Endothelial cell of umbilical vein (primary cell): ENCODE results near the gene PSMD13. TPM values are rescaled to one million over a fixed set of nuclear protein-coding genes. Genes with fewer than 3 reads are reported as not detected.

ENCODE experiments used
- BruUV-seq: library from RNA; stranded (reverse); fragments of 400-500 nt; replicated peaks from 2 replicates; lab custom pipeline; 2021; lab: Mats Ljungman, UMichigan
- CTCF ChIA-PET: fragments of 300-600, 350-600 bp; sonication (Branson Sonifier 250); formaldehyde crosslinking; loops from one replicate; lab custom pipeline; 2021; ENCODE audit warnings: antibody characterized with exemption, inconsistent platforms; lab: Charles Lee
- POLR2A ChIA-PET: fragments of 300-600, 350-600 bp; sonication (Branson Sonifier 250); formaldehyde crosslinking; loops from one replicate; lab custom pipeline; 2021; ENCODE audit warnings: antibody characterized with exemption, inconsistent platforms; lab: Charles Lee
- DNase-seq: peaks from one replicate; pipeline ENCODE4 v3.0.0-alpha.2; 2011; ENCODE audit warnings: low read depth, low spot score
- FAIRE-seq: peaks from 2 replicates; lab custom pipeline; 2011; peaks lifted over from hg19 to GRCh38; lab: Jason Lieb, UNC
- H2AFZ ChIP-seq: 2 replicates; pipeline ENCODE4 v1.6.0; 2012; ENCODE audit warnings: low read depth, low read length, control low read depth, inconsistent platforms
- H3K27ac ChIP-seq: 2 replicates; pipeline ENCODE4 v1.5.1; 2011; ENCODE audit warnings: low read depth, mild to moderate bottlenecking, control low read depth, low read length, moderate library complexity; ENCODE audit not compliant: insufficient read depth
- H3K27me3 ChIP-seq, 2 experiments: 2 replicates each; pipeline versions ENCODE4 v1.6.0 to v1.6.1; 2011; ENCODE audit warnings: low read length in 2 of 2, mixed read lengths in 1 of 2; ENCODE audit not compliant: control insufficient read depth in 2 of 2, insufficient read depth in 2 of 2
- H3K36me3 ChIP-seq, 2 experiments: 2 replicates in 1 of 2; 3 replicates in 1 of 2; pipeline ENCODE4 v1.5.1; 2011; ENCODE audit warnings: low read length in 2 of 2, mild to moderate bottlenecking in 1 of 2, moderate library complexity in 1 of 2; ENCODE audit not compliant: control insufficient read depth in 2 of 2, insufficient read depth in 2 of 2; ENCODE audit errors: extremely low read depth in 1 of 2
- H3K4me1 ChIP-seq: 3 replicates; pipeline ENCODE4 v1.5.1; 2011; ENCODE audit warnings: mild to moderate bottlenecking, low read length; ENCODE audit not compliant: control insufficient read depth, insufficient read depth; ENCODE audit errors: extremely low read depth
- H3K4me2 ChIP-seq: 2 replicates; pipeline ENCODE4 v1.6.1; 2011; ENCODE audit warnings: low read length, control low read depth, mixed read lengths; ENCODE audit not compliant: insufficient read depth
- H3K4me3 ChIP-seq, 3 experiments: fragments of 200-600 bp in 1 of 3; sonication (generic), shearing (Covaris generic) in 1 of 3; replicated peaks in 1 of 3; 2 replicates each; pipeline ENCODE4 v1.5.1; 2011 to 2016; ENCODE audit warnings: control low read depth in 3 of 3, low read length in 3 of 3, mild to moderate bottlenecking in 2 of 3, inconsistent platforms in 1 of 3, low read depth in 1 of 3, moderate library complexity in 1 of 3; ENCODE audit not compliant: insufficient read depth in 1 of 3
- H3K79me2 ChIP-seq: 2 replicates; pipeline ENCODE4 v1.6.0; 2012; ENCODE audit warnings: low read length, inconsistent platforms; ENCODE audit not compliant: control insufficient read depth, insufficient read depth
- H3K9ac ChIP-seq: replicated peaks from 2 replicates; pipeline ENCODE3; 2011; ENCODE audit warnings: low read length, control low read depth; ENCODE audit not compliant: insufficient read depth; ENCODE audit errors: extremely low read depth
- H3K9me1 ChIP-seq: replicated peaks from 3 replicates; pipeline ENCODE4 v1.6.0; 2011; ENCODE audit warnings: mild to moderate bottlenecking, low read length; ENCODE audit not compliant: control insufficient read depth, insufficient read depth; ENCODE audit errors: extremely low read depth
- H3K9me3 ChIP-seq: replicated peaks from 2 replicates; pipeline ENCODE4 v1.5.1; 2012; ENCODE audit warnings: low read length, inconsistent platforms; ENCODE audit not compliant: control insufficient read depth, insufficient read depth
- H4K20me1 ChIP-seq: replicated peaks from 2 replicates; pipeline ENCODE3; 2011; ENCODE audit warnings: mild to moderate bottlenecking, low read length; ENCODE audit not compliant: control insufficient read depth, insufficient read depth; ENCODE audit errors: extremely low read depth
- EZH2 ChIP-seq: IDR thresholded peaks from 2 replicates; pipeline ENCODE4 v1.6.1; 2012; ENCODE audit warnings: borderline replicate concordance, low read depth, mild to moderate bottlenecking, moderate library complexity, low read length, inconsistent platforms; ENCODE audit not compliant: severe bottlenecking
- FOS ChIP-seq: IDR thresholded peaks from 2 replicates; pipeline ENCODE4 v1.6.1; 2011; ENCODE audit warnings: mild to moderate bottlenecking, low read length, moderate library complexity, borderline replicate concordance; ENCODE audit not compliant: insufficient read depth
- GATA2 ChIP-seq: IDR thresholded peaks from 2 replicates; pipeline ENCODE4 v1.7.0; 2011; ENCODE audit warnings: low read depth, mild to moderate bottlenecking, moderate library complexity, mixed read lengths, low read length; ENCODE audit not compliant: insufficient read length, insufficient read depth
- JUN ChIP-seq: IDR thresholded peaks from 2 replicates; pipeline ENCODE4 v1.6.1; 2011; ENCODE audit warnings: borderline replicate concordance, low read depth; ENCODE audit not compliant: insufficient read length, insufficient read depth
- MAX ChIP-seq: IDR thresholded peaks from 2 replicates; pipeline ENCODE4 v1.6.1; 2011; ENCODE audit not compliant: insufficient read depth, insufficient read length
- MYC ChIP-seq: IDR thresholded peaks from one replicate; pipeline ENCODE4 v1.6.1; 2011; ENCODE audit warnings: mild to moderate bottlenecking, low read depth, low read length
- POLR2A ChIP-seq: IDR thresholded peaks from 2 replicates; pipeline ENCODE4 v1.6.1; 2012; ENCODE audit warnings: low read depth, mild to moderate bottlenecking, control low read depth, low read length
- POLR2AphosphoS5 ChIP-seq: IDR thresholded peaks from 2 replicates; pipeline ENCODE4 v1.6.1; 2012; ENCODE audit warnings: low read depth, mild to moderate bottlenecking, control low read depth, low read length, moderate library complexity; ENCODE audit not compliant: insufficient read depth
- dilution Hi-C: fragments of 300-500 bp; cut with MboI; formaldehyde crosslinking; loops from one replicate; pipeline ENCODE4 v1.15.0; 2019; ENCODE audit warnings: low sequenced_read_pairs; ENCODE audit not compliant: extremely low pct_ligation_motif_present
- intact Hi-C: fragments of 100-400 bp; cut with micrococcal nuclease; formaldehyde crosslinking; loops from one replicate; pipeline ENCODE4 v1.10.0; 2022
- polyA plus RNA-seq, 4 experiments: library from polyadenylated mRNA; depleted of rRNA in 3 of 4; stranded (reverse) in 3 of 4; unstranded in 1 of 4; fragments of >200 nt; gene quantifications; 2 replicates each; pipeline versions ENCODE4 v1.2.1 to v1.2.3, GENCODE V29; 2011 to 2012; ENCODE audit warnings: missing spikeins in 1 of 4
- total RNA-seq: library from RNA; stranded (reverse); gene quantifications from 2 replicates; pipeline ENCODE4 v1.2.3, GENCODE V29; 2021
- TF ChIP-seq, protein P1 (sequence below), 2 donors: IDR thresholded peaks; 1 replicate in 1 of 2; 2 replicates in 1 of 2; pipeline ENCODE4 v1.5.1; 2011; ENCODE audit warnings: low read length in 2 of 2, mild to moderate bottlenecking in 2 of 2, moderate library complexity in 2 of 2, control low read depth in 1 of 2, inconsistent platforms in 1 of 2, low read depth in 1 of 2; ENCODE audit not compliant: insufficient read depth in 1 of 2; ENCODE audit errors: extremely low read depth in 1 of 2

The PSMD13 gene
- total and polyA plus RNA-seq, 2 donors (not counting 3 experiments of a cell fraction or from before 2014, with no cell fraction given), result 168 to 214 TPM

DNA sequence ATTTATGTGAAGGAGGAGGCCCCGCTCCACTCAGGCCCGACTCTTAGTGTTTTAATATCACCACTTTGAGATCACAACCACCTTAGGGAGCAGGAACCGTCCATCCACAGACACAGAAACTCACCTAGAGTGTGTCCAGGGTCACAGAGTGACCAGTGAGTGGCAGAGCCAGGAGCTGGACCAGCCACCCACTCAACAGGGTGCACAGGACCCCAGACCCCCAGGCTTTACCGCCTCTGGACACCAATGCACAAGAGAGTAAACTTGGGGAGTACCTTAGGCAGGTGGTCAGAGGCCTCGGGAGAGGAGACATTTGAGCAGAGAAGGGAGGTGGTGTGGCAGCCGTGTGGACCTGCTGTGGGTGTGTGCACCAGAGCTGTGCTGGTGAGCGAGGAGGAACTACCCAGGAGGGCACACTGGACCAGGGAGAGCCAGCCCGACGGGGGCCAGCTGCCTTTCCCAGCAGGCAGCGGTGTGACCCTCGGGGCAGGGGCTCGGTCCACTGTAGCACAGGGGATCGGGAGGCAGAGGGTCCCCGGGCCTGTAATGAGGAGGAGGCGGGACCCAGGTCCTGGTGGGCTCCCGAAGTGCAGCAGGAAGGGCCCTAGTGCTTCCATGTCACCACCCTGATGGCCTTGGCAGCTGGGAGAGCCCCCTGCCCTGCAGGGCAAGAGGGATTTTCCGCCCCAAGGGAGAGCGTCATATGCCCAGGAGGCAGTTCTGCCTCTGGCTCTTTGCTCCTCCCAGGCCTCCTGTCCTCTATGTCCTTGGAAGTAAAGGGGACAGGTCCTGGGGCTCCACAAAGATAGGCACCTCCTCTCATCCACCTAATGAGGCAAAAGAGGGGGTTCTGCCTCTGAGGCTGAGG lies 33.9 kb downstream of the PSMD13 start:
- Histone ChIP-seq H3K27ac (no peak overlapping the region), H3K27me3 (peaks cover 11 to 12% of the 10 kb centered on the region in 2 experiments), H3K4me3 (no peak overlapping the region), H4K20me1 (no peaks in the 10 kb centered on the region), H3K9ac (no peak overlapping the region), H3K4me1 (no peaks in the 10 kb centered on the region), H3K36me3 (no peaks in the 10 kb centered on the region), H3K9me1 (no peaks in the 10 kb centered on the region), H3K9me3 (no peaks in the 10 kb centered on the region), H3K79me2 (no peaks in the 10 kb centered on the region), H2AFZ (no peak overlapping the region), H3K4me2 (no peak overlapping the region)
- ChIA-PET POLR2A (no interaction called here), CTCF (interaction anchor here (0.9 to 2.6 kb wide), 2 partner anchors 12 to 20 kb away, joined by 3 to 10 read pairs; no protein-coding TSS in a partner anchor)
- intact Hi-C loops (no loop called here), dilution Hi-C loops (no loop called here)
- FAIRE-seq, result no peak
- TF ChIP-seq POLR2A (no peak), POLR2AphosphoS5 (no peak), EZH2 (no peak), MAX (no peak), FOS (no peak), MYC (no peak), JUN (no peak), GATA2 (no peak)
- TF ChIP-seq, protein P1, sequence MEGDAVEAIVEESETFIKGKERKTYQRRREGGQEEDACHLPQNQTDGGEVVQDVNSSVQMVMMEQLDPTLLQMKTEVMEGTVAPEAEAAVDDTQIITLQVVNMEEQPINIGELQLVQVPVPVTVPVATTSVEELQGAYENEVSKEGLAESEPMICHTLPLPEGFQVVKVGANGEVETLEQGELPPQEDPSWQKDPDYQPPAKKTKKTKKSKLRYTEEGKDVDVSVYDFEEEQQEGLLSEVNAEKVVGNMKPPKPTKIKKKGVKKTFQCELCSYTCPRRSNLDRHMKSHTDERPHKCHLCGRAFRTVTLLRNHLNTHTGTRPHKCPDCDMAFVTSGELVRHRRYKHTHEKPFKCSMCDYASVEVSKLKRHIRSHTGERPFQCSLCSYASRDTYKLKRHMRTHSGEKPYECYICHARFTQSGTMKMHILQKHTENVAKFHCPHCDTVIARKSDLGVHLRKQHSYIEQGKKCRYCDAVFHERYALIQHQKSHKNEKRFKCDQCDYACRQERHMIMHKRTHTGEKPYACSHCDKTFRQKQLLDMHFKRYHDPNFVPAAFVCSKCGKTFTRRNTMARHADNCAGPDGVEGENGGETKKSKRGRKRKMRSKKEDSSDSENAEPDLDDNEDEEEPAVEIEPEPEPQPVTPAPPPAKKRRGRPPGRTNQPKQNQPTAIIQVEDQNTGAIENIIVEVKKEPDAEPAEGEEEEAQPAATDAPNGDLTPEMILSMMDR (IDR thresholded peaks at IDR 0.05; ENCODE audit: extremely low read depth in 1 of 2, insufficient read depth in 1 of 2, low read depth in 1 of 2, low read length in 2 of 2), result no peak
- no TSS peak for BruUV-seq
- no peak for DNase-seq
